ENCODE results near the gene COX8A. TPM values are rescaled to one million over a fixed set of nuclear protein-coding genes. Genes with fewer than 3 reads are reported as not detected.
A peak's percentile ranks its signal among the peaks of the same experiment; 100 is the strongest.

The COX8A gene
- total RNA-seq, 1 experiment from 2014 or later: 461 TPM

DNA sequence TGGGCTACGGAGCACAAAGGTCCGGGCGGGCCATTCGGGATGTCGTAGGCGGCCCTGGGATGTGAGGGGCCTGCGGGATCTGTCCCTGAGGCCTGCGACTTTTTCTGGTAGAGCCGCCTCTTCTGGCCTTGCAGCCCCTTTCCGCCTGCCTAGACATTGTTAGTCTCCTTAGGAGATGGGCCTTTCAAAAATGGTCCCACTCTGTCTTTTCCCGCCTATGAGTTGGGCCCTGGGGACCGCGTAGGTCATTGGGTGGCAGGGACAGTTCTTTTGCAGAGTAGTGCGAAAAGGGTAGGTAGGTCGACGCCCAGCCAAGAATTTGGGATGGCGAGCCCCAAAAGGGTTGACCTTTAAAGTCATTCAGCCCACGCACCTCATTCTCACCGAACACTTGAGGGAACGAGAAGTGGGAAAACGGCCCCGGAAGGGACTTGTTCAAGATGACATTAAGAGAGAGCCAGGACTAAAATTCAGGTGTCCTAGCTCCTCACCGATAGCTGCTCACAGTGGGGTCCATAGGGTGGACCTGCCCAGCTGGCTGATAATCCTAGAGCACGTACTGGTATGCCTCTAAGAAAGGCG lies 12.6 kb downstream of the COX8A start:
- H3K9me3 Mint-ChIP-seq (ENCODE audit: unreplicated experiment): no peaks in the 10 kb centered on the region
- ChIA-PET POLR2A (interaction anchor here (0.7 to 1.7 kb wide), 5 partner anchors 12 to 195 kb away, joined by 3 to 8 read pairs (median 5); partner anchors contain the start of gene COX8A), CTCF (no interaction called here)
- no peaks in the 10 kb centered on the region for H3K27me3 Mint-ChIP-seq (ENCODE audit: insufficient read depth, unreplicated experiment)
- H3K4me3 Mint-ChIP-seq (ENCODE audit: unreplicated experiment): peak overlapping the region; percentile 87
- peaks cover 17% of the 10 kb centered on the region for H3K4me1 Mint-ChIP-seq (ENCODE audit: insufficient read depth, unreplicated experiment)
- peaks cover 46% of the 10 kb centered on the region for H3K36me3 Mint-ChIP-seq (ENCODE audit: insufficient read depth, unreplicated experiment)
- intact Hi-C loops (cut with micrococcal nuclease): loop anchor here (1.0 to 5.0 kb wide), 2 partner anchors 11 to 160 kb away; no protein-coding TSS in a partner anchor
- H3K27ac Mint-ChIP-seq (ENCODE audit: low read depth, unreplicated experiment): no peak overlapping the region
- no peak for DNase-seq (ENCODE audit: unreplicated experiment)
- TF ChIP-seq, protein P1, sequence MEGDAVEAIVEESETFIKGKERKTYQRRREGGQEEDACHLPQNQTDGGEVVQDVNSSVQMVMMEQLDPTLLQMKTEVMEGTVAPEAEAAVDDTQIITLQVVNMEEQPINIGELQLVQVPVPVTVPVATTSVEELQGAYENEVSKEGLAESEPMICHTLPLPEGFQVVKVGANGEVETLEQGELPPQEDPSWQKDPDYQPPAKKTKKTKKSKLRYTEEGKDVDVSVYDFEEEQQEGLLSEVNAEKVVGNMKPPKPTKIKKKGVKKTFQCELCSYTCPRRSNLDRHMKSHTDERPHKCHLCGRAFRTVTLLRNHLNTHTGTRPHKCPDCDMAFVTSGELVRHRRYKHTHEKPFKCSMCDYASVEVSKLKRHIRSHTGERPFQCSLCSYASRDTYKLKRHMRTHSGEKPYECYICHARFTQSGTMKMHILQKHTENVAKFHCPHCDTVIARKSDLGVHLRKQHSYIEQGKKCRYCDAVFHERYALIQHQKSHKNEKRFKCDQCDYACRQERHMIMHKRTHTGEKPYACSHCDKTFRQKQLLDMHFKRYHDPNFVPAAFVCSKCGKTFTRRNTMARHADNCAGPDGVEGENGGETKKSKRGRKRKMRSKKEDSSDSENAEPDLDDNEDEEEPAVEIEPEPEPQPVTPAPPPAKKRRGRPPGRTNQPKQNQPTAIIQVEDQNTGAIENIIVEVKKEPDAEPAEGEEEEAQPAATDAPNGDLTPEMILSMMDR (IDR thresholded peaks at IDR 0.05; ENCODE audit: unreplicated experiment): no peak
- BruUV-seq (replicated peaks): TSS peak; percentile 65

DNA sequence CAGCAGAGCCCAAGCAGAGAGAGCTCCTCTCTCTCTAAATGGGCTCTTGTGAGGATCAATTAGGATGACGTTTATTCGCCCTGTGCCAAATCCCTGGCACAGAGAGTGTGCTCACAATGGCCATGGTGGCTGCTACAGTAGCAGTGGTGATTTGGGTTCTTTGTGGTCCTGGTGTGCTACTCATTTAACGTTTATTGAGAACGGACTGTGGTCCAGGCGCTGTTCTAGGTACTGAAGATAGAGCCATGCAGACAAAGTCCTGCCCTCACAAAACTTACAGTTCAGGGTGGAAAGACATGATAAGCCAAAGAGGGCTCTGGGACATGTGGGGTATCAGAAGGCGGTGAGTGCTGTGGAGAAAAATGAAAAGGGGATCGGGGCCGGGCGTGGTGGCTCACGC lies 17.1 kb downstream of the COX8A start:
- peaks cover 75% of the 10 kb centered on the region for H3K36me3 Mint-ChIP-seq (ENCODE audit: insufficient read depth, unreplicated experiment)

DNA sequence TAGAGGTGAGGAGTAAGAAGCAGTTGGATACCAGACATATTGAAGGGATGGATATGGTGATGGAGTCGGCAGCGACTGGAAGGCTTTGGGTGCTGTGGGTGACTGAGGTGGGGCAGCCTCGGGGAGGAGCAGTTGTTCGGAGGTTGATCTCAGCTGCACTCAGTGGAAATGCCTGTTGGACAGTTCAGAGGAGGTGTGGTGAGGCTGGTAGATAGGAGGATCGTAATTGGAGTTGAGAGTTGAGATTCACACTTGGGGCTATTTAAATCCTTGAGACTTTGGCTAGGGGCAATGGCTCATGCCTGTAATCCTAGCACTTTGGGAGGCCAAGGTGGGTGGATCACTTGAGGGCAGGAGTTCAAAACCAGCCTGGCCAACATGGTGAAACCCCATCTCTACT lies 18.7 kb downstream of the COX8A start:
- Mint-ChIP-seq H3K27ac (ENCODE audit: low read depth, unreplicated experiment) (no peak overlapping the region), H3K4me1 (ENCODE audit: insufficient read depth, unreplicated experiment) (peaks cover 18% of the 10 kb centered on the region), H3K27me3 (ENCODE audit: insufficient read depth, unreplicated experiment) (no peaks in the 10 kb centered on the region), H3K4me3 (ENCODE audit: unreplicated experiment) (no peak overlapping the region), H3K36me3 (ENCODE audit: insufficient read depth, unreplicated experiment) (peaks cover 85% of the 10 kb centered on the region), H3K9me3 (ENCODE audit: unreplicated experiment) (no peaks in the 10 kb centered on the region)
- no peak for DNase-seq (ENCODE audit: unreplicated experiment)
- no TSS peak for BruUV-seq (replicated peaks)
- POLR2A ChIA-PET: no interaction called here
- intact Hi-C loops (cut with micrococcal nuclease): no loop called here
- TF ChIP-seq, protein P1 (IDR thresholded peaks at IDR 0.05; ENCODE audit: unreplicated experiment): no peak
- CTCF ChIA-PET: no interaction called here

More for the DNA sequence above, 17.1 kb downstream of the COX8A start:
- no peak for DNase-seq (ENCODE audit: unreplicated experiment)
- BruUV-seq (replicated peaks): no TSS peak
- Mint-ChIP-seq H3K27ac (ENCODE audit: low read depth, unreplicated experiment) (no peak overlapping the region), H3K27me3 (ENCODE audit: insufficient read depth, unreplicated experiment) (no peaks in the 10 kb centered on the region), H3K4me3 (ENCODE audit: unreplicated experiment) (no peak overlapping the region), H3K9me3 (ENCODE audit: unreplicated experiment) (no peaks in the 10 kb centered on the region), H3K4me1 (ENCODE audit: insufficient read depth, unreplicated experiment) (peaks cover 23% of the 10 kb centered on the region)
- TF ChIP-seq, protein P1 (IDR thresholded peaks at IDR 0.05; ENCODE audit: unreplicated experiment): no peak
- ChIA-PET CTCF (no interaction called here), POLR2A (interaction anchor here (1.2 kb wide), 1 partner anchor 14 kb away, joined by 3 read pairs; no protein-coding TSS in a partner anchor)
- intact Hi-C loops (cut with micrococcal nuclease): no loop called here

DNA sequence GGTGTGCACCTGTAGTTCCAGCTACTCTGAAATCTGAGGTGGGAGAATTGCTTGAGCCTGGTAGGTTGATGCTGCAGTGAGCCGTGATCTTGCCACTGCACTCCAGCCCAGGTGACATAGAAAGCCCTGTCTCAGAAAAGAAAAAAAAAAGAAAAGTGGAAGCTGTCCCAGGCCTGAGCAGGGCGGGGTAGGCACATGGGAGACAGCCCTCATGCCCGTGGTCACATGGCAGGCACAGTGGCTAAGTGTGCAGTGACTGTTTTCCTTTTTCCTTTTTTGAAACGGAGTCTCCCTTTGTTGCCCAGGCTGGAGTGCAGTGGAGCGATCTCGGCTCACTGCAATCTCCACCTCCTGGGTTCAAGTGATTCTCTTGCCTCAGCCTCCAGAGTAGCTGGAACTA lies 19.6 kb downstream of the COX8A start:
- no peaks in the 10 kb centered on the region for H3K27me3 Mint-ChIP-seq (ENCODE audit: insufficient read depth, unreplicated experiment)
- TF ChIP-seq, protein P1 (IDR thresholded peaks at IDR 0.05; ENCODE audit: unreplicated experiment): no peak
- H3K27ac Mint-ChIP-seq (ENCODE audit: low read depth, unreplicated experiment): no peak overlapping the region
- H3K9me3 Mint-ChIP-seq (ENCODE audit: unreplicated experiment): no peaks in the 10 kb centered on the region
- H3K36me3 Mint-ChIP-seq (ENCODE audit: insufficient read depth, unreplicated experiment): peaks cover 83% of the 10 kb centered on the region
- peaks cover 18% of the 10 kb centered on the region for H3K4me1 Mint-ChIP-seq (ENCODE audit: insufficient read depth, unreplicated experiment)
- POLR2A ChIA-PET: no interaction called here
- intact Hi-C loops (cut with micrococcal nuclease): no loop called here
- CTCF ChIA-PET: no interaction called here
- H3K4me3 Mint-ChIP-seq (ENCODE audit: unreplicated experiment): no peak overlapping the region
- BruUV-seq (replicated peaks): no TSS peak
- DNase-seq (ENCODE audit: unreplicated experiment): no peak
